Neural progenitor cell (in vitro differentiated cells): Measurements from ENCODE around the gene MINDY4.

Experiments used
- EZH2 ChIP-seq: fragments of 200-600 bp; sonication (generic); IDR thresholded peaks from 2 replicates; pipeline ENCODE4 v1.6.1; 2017; ENCODE audit warnings: antibody characterized with exemption, mild to moderate bottlenecking, moderate library complexity
- TF ChIP-seq, protein P1 (sequence below): fragments of 200-600 bp; sonication (generic); IDR thresholded peaks from 2 replicates; pipeline ENCODE4 v1.5.1; 2017; ENCODE audit warnings: antibody characterized with exemption, mild to moderate bottlenecking

- TF ChIP-seq, protein P1, sequence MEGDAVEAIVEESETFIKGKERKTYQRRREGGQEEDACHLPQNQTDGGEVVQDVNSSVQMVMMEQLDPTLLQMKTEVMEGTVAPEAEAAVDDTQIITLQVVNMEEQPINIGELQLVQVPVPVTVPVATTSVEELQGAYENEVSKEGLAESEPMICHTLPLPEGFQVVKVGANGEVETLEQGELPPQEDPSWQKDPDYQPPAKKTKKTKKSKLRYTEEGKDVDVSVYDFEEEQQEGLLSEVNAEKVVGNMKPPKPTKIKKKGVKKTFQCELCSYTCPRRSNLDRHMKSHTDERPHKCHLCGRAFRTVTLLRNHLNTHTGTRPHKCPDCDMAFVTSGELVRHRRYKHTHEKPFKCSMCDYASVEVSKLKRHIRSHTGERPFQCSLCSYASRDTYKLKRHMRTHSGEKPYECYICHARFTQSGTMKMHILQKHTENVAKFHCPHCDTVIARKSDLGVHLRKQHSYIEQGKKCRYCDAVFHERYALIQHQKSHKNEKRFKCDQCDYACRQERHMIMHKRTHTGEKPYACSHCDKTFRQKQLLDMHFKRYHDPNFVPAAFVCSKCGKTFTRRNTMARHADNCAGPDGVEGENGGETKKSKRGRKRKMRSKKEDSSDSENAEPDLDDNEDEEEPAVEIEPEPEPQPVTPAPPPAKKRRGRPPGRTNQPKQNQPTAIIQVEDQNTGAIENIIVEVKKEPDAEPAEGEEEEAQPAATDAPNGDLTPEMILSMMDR = no peak
- TF ChIP-seq EZH2 = no peak
These were observed 75.2 kb downstream of the MINDY4 start for GRCh38 chr7:30846378-30846777.
